SK-N-SH (cell line): Measurements from ENCODE around the gene WNT6. TPM values are rescaled to one million over a fixed set of nuclear protein-coding genes. Genes with fewer than 3 reads are reported as not detected.

ENCODE experiments used
- CTCF ChIA-PET: fragments of 300-600, 350-600 bp; formaldehyde crosslinking; extraction: SDS; loops from one replicate; lab custom pipeline; 2021; lab: Yijun Ruan, JAX
- POLR2A ChIA-PET: fragments of 350-600 bp; sonication (Branson Sonifier 250); formaldehyde crosslinking; extraction: SDS; loops from one replicate; lab custom pipeline; 2020; ENCODE audit warnings: antibody characterized with exemption, inconsistent platforms; lab: Yijun Ruan, JAX
- DNase-seq: peaks from one replicate; pipeline ENCODE4 v3.0.0; 2012
- H2AFZ ChIP-seq: fragments of 200-600 bp; sonication (generic); 2 replicates; pipeline ENCODE4 v1.8.1; 2016; ENCODE audit warnings: antibody characterized with exemption, mild to moderate bottlenecking, low read depth
- H3F3A ChIP-seq: fragments of 200-600 bp; sonication (generic); replicated peaks from 2 replicates; pipeline ENCODE3; 2016; ENCODE audit warnings: antibody characterized with exemption, mild to moderate bottlenecking; ENCODE audit not compliant: insufficient read depth
- H3K27ac ChIP-seq, 2 experiments: fragments of 200-500 bp in 1 of 2; fragments of 200-600 bp in 1 of 2; sonication (Bioruptor generic) in 1 of 2; sonication (generic), shearing (Covaris generic) in 1 of 2; 2 replicates each; pipeline versions ENCODE4 v1.5.1 to v1.6.1; 2014 to 2016; ENCODE audit warnings: low read depth in 2 of 2, inconsistent platforms in 1 of 2, low read length in 1 of 2, mild to moderate bottlenecking in 1 of 2, mixed read lengths in 1 of 2
- H3K27me3 ChIP-seq: fragments of 200-600 bp; sonication (generic), shearing (Covaris generic); 2 replicates; pipeline ENCODE4 v1.6.1; 2016; ENCODE audit warnings: mixed run types; ENCODE audit not compliant: insufficient read depth
- H3K36me3 ChIP-seq, 2 experiments: fragments of 200-500 bp in 1 of 2; fragments of 200-600 bp in 1 of 2; sonication (Bioruptor generic) in 1 of 2; sonication (generic) in 1 of 2; replicated peaks in 1 of 2; 2 replicates each; pipeline versions ENCODE3 to v1.5.1; 2014 to 2016; ENCODE audit warnings: low read length in 1 of 2, mild to moderate bottlenecking in 1 of 2; ENCODE audit not compliant: insufficient read depth in 2 of 2, control insufficient read depth in 1 of 2
- H3K4me1 ChIP-seq, 2 experiments: fragments of 200-500 bp in 1 of 2; fragments of 200-600 bp in 1 of 2; sonication (Bioruptor generic) in 1 of 2; sonication (generic), shearing (Covaris generic) in 1 of 2; 2 replicates each; pipeline versions ENCODE4 v1.5.1 to v1.6.1; 2014 to 2016; ENCODE audit warnings: low read depth in 1 of 2, low read length in 1 of 2, mixed run types in 1 of 2; ENCODE audit not compliant: insufficient read depth in 2 of 2, control insufficient read depth in 1 of 2
- H3K4me2 ChIP-seq: fragments of 200-600 bp; sonication (generic), shearing (Covaris generic); 2 replicates; pipeline ENCODE4 v1.6.1; 2017; ENCODE audit warnings: mixed run types
- H3K4me3 ChIP-seq, 2 experiments: fragments of 200-500 bp in 1 of 2; fragments of 200-600 bp in 1 of 2; sonication (Bioruptor generic) in 1 of 2; sonication (generic), shearing (Covaris generic) in 1 of 2; 2 replicates each; pipeline versions ENCODE4 v1.5.1 to v1.8.1; 2014 to 2016; ENCODE audit warnings: low read depth in 2 of 2, inconsistent platforms in 1 of 2, low read length in 1 of 2, mild to moderate bottlenecking in 1 of 2, mixed read lengths in 1 of 2, moderate library complexity in 1 of 2
- H3K79me2 ChIP-seq: fragments of 200-600 bp; sonication (generic); 2 replicates; pipeline ENCODE4 v1.8.1; 2017; ENCODE audit warnings: mild to moderate bottlenecking; ENCODE audit not compliant: insufficient read depth
- H3K9ac ChIP-seq: fragments of 200-600 bp; sonication (generic); 2 replicates; pipeline ENCODE4 v1.6.1; 2017; ENCODE audit warnings: mixed run types
- H3K9me2 ChIP-seq: fragments of 200-600 bp; sonication (generic); 2 replicates; pipeline ENCODE4 v1.6.1; 2017; ENCODE audit warnings: mixed run types
- H3K9me3 ChIP-seq: fragments of 200-600 bp; sonication (generic); 2 replicates; pipeline ENCODE4 v1.6.1; 2017; ENCODE audit warnings: mixed run types, mild to moderate bottlenecking, moderate library complexity
- H4K20me1 ChIP-seq: fragments of 200-600 bp; sonication (generic); 2 replicates; pipeline ENCODE4 v1.6.1; 2017; ENCODE audit warnings: mild to moderate bottlenecking, mixed run types; ENCODE audit not compliant: insufficient read depth
- CHD2 ChIP-seq: fragments of 150-350 bp; IDR thresholded peaks from 2 replicates; pipeline ENCODE4 v1.6.1; 2018; ENCODE audit warnings: low read length; ENCODE audit not compliant: partially characterized antibody
- EZH2phosphoT487 ChIP-seq: fragments of 200-600 bp; sonication (generic); IDR thresholded peaks from 2 replicates; pipeline ENCODE4 v1.6.1; 2017; ENCODE audit warnings: low read depth, mixed run types, mild to moderate bottlenecking, antibody characterized with exemption, moderate library complexity, borderline replicate concordance
- FOXJ3 ChIP-seq: sonication (generic); formaldehyde crosslinking; IDR thresholded peaks from 2 replicates; pipeline ENCODE4 v1.5.1; 2020; ENCODE audit warnings: mild to moderate bottlenecking, missing genetic modification reagents
- FOXM1 ChIP-seq: IDR thresholded peaks from 2 replicates; pipeline ENCODE4 v1.4.0; 2012; ENCODE audit warnings: low read depth, mild to moderate bottlenecking
- GATA2 ChIP-seq: sonication (generic); formaldehyde crosslinking; IDR thresholded peaks from 2 replicates; pipeline ENCODE4 v1.5.0; 2020; ENCODE audit warnings: mild to moderate bottlenecking, missing genetic modification reagents
- MEF2A ChIP-seq: IDR thresholded peaks from 2 replicates; pipeline ENCODE4 v1.4.0; 2012; ENCODE audit warnings: low read depth, borderline replicate concordance
- MXI1 ChIP-seq: IDR thresholded peaks from 2 replicates; pipeline ENCODE4 v1.6.1; 2012; ENCODE audit warnings: mild to moderate bottlenecking, low read depth, low read length, improper control_type of control experiment
- RAD21 ChIP-seq: IDR thresholded peaks from 2 replicates; pipeline ENCODE4 v1.6.1; 2012; ENCODE audit warnings: mild to moderate bottlenecking, low read length
- RCOR1 ChIP-seq: fragments of 150-350 bp; IDR thresholded peaks from 2 replicates; pipeline ENCODE4 v1.6.1; 2017; ENCODE audit warnings: antibody characterized with exemption, low read length
- SIN3A ChIP-seq: IDR thresholded peaks from 2 replicates; pipeline ENCODE4 v1.6.1; 2012; ENCODE audit warnings: low read depth, mild to moderate bottlenecking, low read length, moderate library complexity, borderline replicate concordance
- TAF1 ChIP-seq: IDR thresholded peaks from 2 replicates; pipeline ENCODE4 v1.6.1; 2012; ENCODE audit warnings: low read depth, mild to moderate bottlenecking, low read length, moderate library complexity, borderline replicate concordance
- TCF12 ChIP-seq: IDR thresholded peaks from 2 replicates; pipeline ENCODE4 v1.4.0; 2012
- TEAD4 ChIP-seq: IDR thresholded peaks from 2 replicates; pipeline ENCODE4 v1.4.0; 2012; ENCODE audit warnings: mild to moderate bottlenecking, borderline replicate concordance; ENCODE audit not compliant: insufficient read depth
- USF1 ChIP-seq: IDR thresholded peaks from 2 replicates; pipeline ENCODE4 v1.4.0; 2012; ENCODE audit warnings: low read depth, borderline replicate concordance
- WGBS: methylation state at CpG from one replicate; pipeline ENCODE4 v1.1.6; 2017; ENCODE audit warnings: low lambda C conversion rate; 5-methylcytosine and 5-hydroxymethylcytosine counted together
- polyA plus RNA-seq, 3 experiments: library from polyadenylated mRNA; depleted of rRNA; stranded (reverse); fragments of >200 nt; gene quantifications; 2 replicates each; pipeline ENCODE4 v1.2.3, GENCODE V29; 2012
- TF ChIP-seq, protein P1 (sequence below): fragments of 150-350 bp; IDR thresholded peaks from 2 replicates; pipeline ENCODE4 v1.6.1; 2017; ENCODE audit warnings: antibody characterized with exemption, low read length, low read depth, borderline replicate concordance
- TF ChIP-seq, protein P2 (sequence below): IDR thresholded peaks from 2 replicates; pipeline ENCODE4; 2012

The WNT6 gene
- polyA plus RNA-seq, 1 of the 3 experiments (the other 2 are of a cell fraction), result 0.08 TPM

- Histone ChIP-seq H3K4me3 (no peak overlapping the region), H4K20me1 (no peaks in the 10 kb centered on the region), H3K36me3 (no peaks in the 10 kb centered on the region), H3K9me3 (no peaks in the 10 kb centered on the region), H2AFZ (no peak overlapping the region), H3K9me2 (no peaks in the 10 kb centered on the region), H3K4me2 (no peak overlapping the region), H3K27ac (peak overlapping the region in 1 of 2 experiments; percentile 73; a peak in 2 of 4 replicates)
- CTCF ChIA-PET, result interaction anchor here (0.8 to 22.5 kb wide), 11 partner anchors 5 to 528 kb away, joined by 3 to 795 read pairs (median 6); partner anchors contain the start of gene WNT10A
- peak; percentile 31 for DNase-seq
- TF ChIP-seq RAD21 (no peak), FOXM1 (no peak), SIN3A (no peak), MXI1 (no peak), TCF12 (no peak), CHD2 (no peak), TAF1 (no peak), GATA2 (CRISPR knock-in tag) (no peak), RCOR1 (no peak)
- TF ChIP-seq, protein P1, sequence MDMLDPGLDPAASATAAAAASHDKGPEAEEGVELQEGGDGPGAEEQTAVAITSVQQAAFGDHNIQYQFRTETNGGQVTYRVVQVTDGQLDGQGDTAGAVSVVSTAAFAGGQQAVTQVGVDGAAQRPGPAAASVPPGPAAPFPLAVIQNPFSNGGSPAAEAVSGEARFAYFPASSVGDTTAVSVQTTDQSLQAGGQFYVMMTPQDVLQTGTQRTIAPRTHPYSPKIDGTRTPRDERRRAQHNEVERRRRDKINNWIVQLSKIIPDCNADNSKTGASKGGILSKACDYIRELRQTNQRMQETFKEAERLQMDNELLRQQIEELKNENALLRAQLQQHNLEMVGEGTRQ, result no peak
- TF ChIP-seq, protein P2, sequence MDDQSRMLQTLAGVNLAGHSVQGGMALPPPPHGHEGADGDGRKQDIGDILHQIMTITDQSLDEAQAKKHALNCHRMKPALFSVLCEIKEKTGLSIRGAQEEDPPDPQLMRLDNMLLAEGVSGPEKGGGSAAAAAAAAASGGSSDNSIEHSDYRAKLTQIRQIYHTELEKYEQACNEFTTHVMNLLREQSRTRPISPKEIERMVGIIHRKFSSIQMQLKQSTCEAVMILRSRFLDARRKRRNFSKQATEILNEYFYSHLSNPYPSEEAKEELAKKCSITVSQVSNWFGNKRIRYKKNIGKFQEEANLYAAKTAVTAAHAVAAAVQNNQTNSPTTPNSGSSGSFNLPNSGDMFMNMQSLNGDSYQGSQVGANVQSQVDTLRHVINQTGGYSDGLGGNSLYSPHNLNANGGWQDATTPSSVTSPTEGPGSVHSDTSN, result no peak
- TF ChIP-seq, all 33 proteins: peak for 0
- H3K27me3 ChIP-seq, result peaks cover 10% of the 10 kb centered on the region; the same call in 1 of the 2 replicates
- POLR2A ChIA-PET, result interaction anchor here (1.4 to 1.7 kb wide), 2 partner anchors 26 to 75 kb away, joined by 7 to 8 read pairs; no protein-coding TSS in a partner anchor
- no peak overlapping the region for H3K9ac ChIP-seq
- peaks cover 0 to 24% of the 10 kb centered on the region in 2 experiments; a peak in 1 of 4 replicates for H3K4me1 ChIP-seq
- no peaks in the 10 kb centered on the region for H3K79me2 ChIP-seq
- no peaks in the 10 kb centered on the region for H3F3A ChIP-seq
- WGBS, result 63% methylated on average over 3 of the region's 3 CpGs
These were observed 27.5 kb downstream of the WNT6 start for GRCh38 chr2:218887079-218887478.

- H3F3A ChIP-seq, result no peaks in the 10 kb centered on the region
- H2AFZ ChIP-seq, result no peak overlapping the region
- no peaks in the 10 kb centered on the region for H3K9me2 ChIP-seq
- no peaks in the 10 kb centered on the region for H4K20me1 ChIP-seq
- TF ChIP-seq USF1 (no peak), EZH2phosphoT487 (no peak), CHD2 (no peak), MEF2A (no peak), FOXJ3 (no peak), MXI1 (no peak), TCF12 (no peak), TEAD4 (no peak)
- WGBS, result 100% methylated on average over 3 of the region's 5 CpGs
- H3K27me3 ChIP-seq, result peaks cover 3% of the 10 kb centered on the region; the same call in 1 of the 2 replicates
- H3K36me3 ChIP-seq, result no peaks in the 10 kb centered on the region
- H3K9ac ChIP-seq, result no peak overlapping the region
- H3K27ac ChIP-seq, result no peak overlapping the region
- DNase-seq, result no peak
- H3K9me3 ChIP-seq, result no peaks in the 10 kb centered on the region
- peaks cover 0 to 29% of the 10 kb centered on the region in 2 experiments; a peak in 2 of 4 replicates for H3K4me1 ChIP-seq
- ChIA-PET POLR2A (interaction anchor here (1.3 kb wide), 1 partner anchor 12 kb away, joined by 3 read pairs; no protein-coding TSS in a partner anchor), CTCF (interaction anchor here (1.1 to 22.5 kb wide), 9 partner anchors 4 to 266 kb away, joined by 3 to 795 read pairs (median 6); partner anchors contain the start of gene WNT10A)
- H3K4me3 ChIP-seq, result no peak overlapping the region
- no peak overlapping the region for H3K4me2 ChIP-seq
- H3K79me2 ChIP-seq, result no peaks in the 10 kb centered on the region
These were observed 28.7 kb downstream of the WNT6 start for GRCh38 chr2:218888341-218888740.
